Measurements from ENCODE around the gene ADGRL1. TPM values are rescaled to one million over a fixed set of nuclear protein-coding genes. Genes with fewer than 3 reads are reported as not detected.
A peak's percentile ranks its signal among the peaks of the same experiment; 100 is the strongest.
"Not testable (repeated sequence)": the region's sequence is repeated elsewhere in the genome, so short reads cannot be mapped to it uniquely, and the experiment has no call there.

ADGRL1 gene
- total RNA-seq, 3 donors from 2014 or later = 11.2 to 14.7 (median 11.6) TPM

GRCh38 chr19:14222886-14223285 is 16.9 kb upstream of the ADGRL1 start:
- DNase-seq (ENCODE audit: low spot score in 2 of 2) = no peak
- no peaks in the 10 kb centered on the region for H3K27me3 ChIP-seq
- no peaks in the 10 kb centered on the region for H3K4me1 ChIP-seq
- intact Hi-C loops (cut with DNase I; ENCODE audit: low total_unique reads) = no loop called here
- no peaks in the 10 kb centered on the region for H3K36me3 ChIP-seq
- H3K9me3 ChIP-seq = no peaks in the 10 kb centered on the region
- H3K27ac ChIP-seq = no peak overlapping the region
- H3K4me3 ChIP-seq = no peak overlapping the region
- TF ChIP-seq POLR2AphosphoS5 (IDR thresholded peaks at IDR 0.05) = no peak
- TF ChIP-seq, protein P1, sequence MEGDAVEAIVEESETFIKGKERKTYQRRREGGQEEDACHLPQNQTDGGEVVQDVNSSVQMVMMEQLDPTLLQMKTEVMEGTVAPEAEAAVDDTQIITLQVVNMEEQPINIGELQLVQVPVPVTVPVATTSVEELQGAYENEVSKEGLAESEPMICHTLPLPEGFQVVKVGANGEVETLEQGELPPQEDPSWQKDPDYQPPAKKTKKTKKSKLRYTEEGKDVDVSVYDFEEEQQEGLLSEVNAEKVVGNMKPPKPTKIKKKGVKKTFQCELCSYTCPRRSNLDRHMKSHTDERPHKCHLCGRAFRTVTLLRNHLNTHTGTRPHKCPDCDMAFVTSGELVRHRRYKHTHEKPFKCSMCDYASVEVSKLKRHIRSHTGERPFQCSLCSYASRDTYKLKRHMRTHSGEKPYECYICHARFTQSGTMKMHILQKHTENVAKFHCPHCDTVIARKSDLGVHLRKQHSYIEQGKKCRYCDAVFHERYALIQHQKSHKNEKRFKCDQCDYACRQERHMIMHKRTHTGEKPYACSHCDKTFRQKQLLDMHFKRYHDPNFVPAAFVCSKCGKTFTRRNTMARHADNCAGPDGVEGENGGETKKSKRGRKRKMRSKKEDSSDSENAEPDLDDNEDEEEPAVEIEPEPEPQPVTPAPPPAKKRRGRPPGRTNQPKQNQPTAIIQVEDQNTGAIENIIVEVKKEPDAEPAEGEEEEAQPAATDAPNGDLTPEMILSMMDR (IDR thresholded peaks at IDR 0.05) = no peak
- no peak for TF ChIP-seq POLR2A (IDR thresholded peaks at IDR 0.05)

DNA sequence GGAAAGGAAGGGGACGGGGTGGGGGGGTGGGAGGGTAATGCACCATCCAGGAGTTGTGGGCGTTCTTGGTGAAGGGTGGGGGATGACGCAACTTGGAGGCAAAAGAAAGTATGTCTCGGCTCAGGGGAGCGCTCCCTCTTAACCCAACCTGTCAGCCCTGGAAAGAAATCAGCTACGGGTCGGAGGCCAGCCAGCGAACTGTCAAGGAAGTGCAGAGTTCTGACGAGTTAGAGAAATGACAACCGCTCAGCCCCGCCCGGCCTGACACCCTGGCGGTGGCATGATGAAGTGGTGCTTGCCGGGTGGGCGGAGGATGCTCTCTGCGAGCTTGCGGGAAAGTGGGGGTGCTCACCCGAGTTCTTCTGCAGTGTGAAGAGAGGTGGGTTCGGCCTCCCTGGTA is 15.4 kb upstream of the ADGRL1 start:
- TF ChIP-seq, protein P1 (IDR thresholded peaks at IDR 0.05) = peak in 1 of 3 donors; percentile 36
- intact Hi-C loops (cut with DNase I; ENCODE audit: low total_unique reads); H3K36me3 ChIP-seq; H3K4me1 ChIP-seq; H3K9me3 ChIP-seq; H3K27me3 ChIP-seq: not testable (repeated sequence)
- peak overlapping the region in 1 of 2 donors; percentile 12 for H3K27ac ChIP-seq
- DNase-seq (ENCODE audit: low spot score in 2 of 2) = peak in 1 of 2 donors; percentile 56
- H3K4me3 ChIP-seq = peak overlapping the region in 2 of 3 donors; percentile 15 to 41

DNA sequence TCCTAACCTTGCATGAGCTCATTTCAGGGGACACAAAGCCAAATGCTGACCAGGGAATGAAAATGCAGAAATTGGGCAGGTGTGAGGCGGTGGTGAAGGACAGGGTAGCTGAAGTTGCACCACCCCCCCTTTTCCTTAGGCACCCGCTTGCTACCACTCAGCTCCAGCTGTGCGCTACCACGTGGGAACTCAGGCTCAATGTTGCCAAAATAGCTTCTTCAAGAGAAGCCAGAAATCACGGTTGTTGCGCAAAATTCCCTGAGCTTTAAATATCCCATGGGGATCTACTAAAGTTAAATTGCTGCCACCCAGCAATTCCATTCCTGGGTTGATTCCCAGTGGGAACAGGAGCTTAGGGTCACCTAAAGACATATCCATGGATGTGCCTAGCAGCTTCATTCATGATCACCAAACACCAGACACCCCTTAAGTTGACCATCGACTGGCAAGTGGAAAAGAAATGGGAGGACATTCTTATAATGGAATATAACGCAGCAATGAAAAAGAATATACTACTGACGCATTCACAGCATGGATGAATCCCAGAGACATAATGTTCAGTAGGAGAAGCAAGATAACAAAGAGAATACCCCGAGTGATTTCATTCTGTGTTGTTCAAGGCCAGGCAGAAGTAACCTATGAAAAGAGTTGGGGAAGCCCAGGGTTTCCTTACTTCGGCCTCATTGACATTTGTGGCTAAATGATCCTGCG is 12.8 kb upstream of the ADGRL1 start:
- no peak overlapping the region for H3K27ac ChIP-seq
- TF ChIP-seq, protein P1 (IDR thresholded peaks at IDR 0.05) = no peak
- TF ChIP-seq POLR2A (IDR thresholded peaks at IDR 0.05) = no peak
- TF ChIP-seq POLR2AphosphoS5 (IDR thresholded peaks at IDR 0.05) = no peak
- H3K36me3 ChIP-seq = no peaks in the 10 kb centered on the region
- DNase-seq (ENCODE audit: low spot score in 2 of 2) = no peak
- H3K27me3 ChIP-seq = no peaks in the 10 kb centered on the region
- H3K4me3 ChIP-seq = no peak overlapping the region
- intact Hi-C loops (cut with DNase I; ENCODE audit: low total_unique reads) = no loop called here
- H3K4me1 ChIP-seq = no peaks in the 10 kb centered on the region
- H3K9me3 ChIP-seq = no peaks in the 10 kb centered on the region

GRCh38 chr19:14217886-14218285 is 11.9 kb upstream of the ADGRL1 start:
- H3K27ac ChIP-seq; DNase-seq (ENCODE audit: low spot score in 2 of 2); intact Hi-C loops (cut with DNase I; ENCODE audit: low total_unique reads); H3K36me3 ChIP-seq; H3K9me3 ChIP-seq; H3K27me3 ChIP-seq; H3K4me3 ChIP-seq; H3K4me1 ChIP-seq: not testable (repeated sequence)

DNA sequence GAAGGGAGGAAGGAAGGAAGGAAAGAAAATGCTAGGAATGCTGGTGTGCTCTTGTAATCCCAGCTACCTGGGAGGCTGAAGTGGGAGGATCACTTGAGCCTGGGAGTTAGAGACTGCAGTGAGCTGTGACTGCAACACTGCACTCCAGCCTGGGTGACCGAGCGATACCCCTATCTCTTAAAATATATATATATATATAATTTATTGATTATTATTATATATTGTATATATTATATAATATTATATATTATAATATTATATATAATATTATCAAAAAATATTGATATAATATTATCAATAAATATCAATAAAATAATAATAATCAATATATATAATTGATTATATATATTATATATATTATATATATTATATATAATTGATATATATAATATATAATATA is 8.6 kb upstream of the ADGRL1 start:
- TF ChIP-seq POLR2A (IDR thresholded peaks at IDR 0.05) (no peak), POLR2AphosphoS5 (IDR thresholded peaks at IDR 0.05) (no peak)
- TF ChIP-seq, protein P1 (IDR thresholded peaks at IDR 0.05) = no peak
- no peak overlapping the region for H3K27ac ChIP-seq

GRCh38 chr19:14210182-14210581 is 4.2 kb upstream of the ADGRL1 start:
- DNase-seq (ENCODE audit: low spot score in 2 of 2); H3K9me3 ChIP-seq; intact Hi-C loops (cut with DNase I; ENCODE audit: low total_unique reads); H3K27me3 ChIP-seq; H3K4me1 ChIP-seq; H3K27ac ChIP-seq; H3K36me3 ChIP-seq; H3K4me3 ChIP-seq: not testable (repeated sequence)

More for the DNA sequence above, 8.6 kb upstream of the ADGRL1 start:
- no peak overlapping the region for H3K4me3 ChIP-seq
- H3K9me3 ChIP-seq = no peaks in the 10 kb centered on the region
- intact Hi-C loops (cut with DNase I; ENCODE audit: low total_unique reads) = no loop called here
- H3K27me3 ChIP-seq = no peaks in the 10 kb centered on the region
- no peaks in the 10 kb centered on the region for H3K36me3 ChIP-seq
- DNase-seq (ENCODE audit: low spot score in 2 of 2) = no peak
- no peaks in the 10 kb centered on the region for H3K4me1 ChIP-seq

GRCh38 chr19:14209401-14209800 is 3.4 kb upstream of the ADGRL1 start:
- peak overlapping the region in 2 of 3 donors; percentile 40 to 60 for H3K4me3 ChIP-seq
- intact Hi-C loops (cut with DNase I; ENCODE audit: low total_unique reads); H3K9me3 ChIP-seq; H3K36me3 ChIP-seq; DNase-seq (ENCODE audit: low spot score in 2 of 2); H3K4me1 ChIP-seq; H3K27ac ChIP-seq; H3K27me3 ChIP-seq: not testable (repeated sequence)

DNA sequence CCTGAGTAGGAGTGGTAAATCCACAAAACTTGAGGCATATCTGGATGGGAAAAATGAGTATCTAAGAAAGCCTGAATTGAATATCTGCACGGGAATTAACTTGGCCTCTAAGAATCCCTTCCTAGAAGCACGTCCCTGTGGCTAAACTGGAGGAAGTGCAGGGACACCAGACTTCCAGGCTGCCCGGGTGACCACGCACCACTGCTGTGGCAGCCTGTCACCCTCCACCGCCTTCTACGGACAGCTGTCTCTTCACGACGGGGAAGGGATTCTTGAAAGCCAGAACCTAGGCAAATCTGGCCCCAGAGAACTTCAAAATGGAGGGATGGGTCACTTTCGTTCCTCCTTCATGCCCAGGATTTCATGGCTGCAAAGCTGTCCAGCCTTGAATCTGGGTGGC is 2.5 kb upstream of the ADGRL1 start:
- H3K27me3 ChIP-seq; intact Hi-C loops (cut with DNase I; ENCODE audit: low total_unique reads); H3K4me1 ChIP-seq; DNase-seq (ENCODE audit: low spot score in 2 of 2); H3K4me3 ChIP-seq; H3K27ac ChIP-seq; H3K36me3 ChIP-seq; H3K9me3 ChIP-seq: not testable (repeated sequence)

- H3K4me1 ChIP-seq; H3K9me3 ChIP-seq; H3K36me3 ChIP-seq; intact Hi-C loops (cut with DNase I; ENCODE audit: low total_unique reads); DNase-seq (ENCODE audit: low spot score in 2 of 2); H3K27me3 ChIP-seq: not testable (repeated sequence)
- Histone ChIP-seq H3K27ac (peak overlapping the region in 1 of 2 donors; percentile 59), H3K4me3 (peak overlapping the region; percentile 42 to 97 (median 81))
Measured at GRCh38 chr19:14207796-14208195, 1.8 kb upstream of the ADGRL1 start.

Data from breast epithelium (tissue), 4 donors.